A673 (cell line): ENCODE data around the gene RFTN1. TPM values are rescaled to one million over a fixed set of nuclear protein-coding genes. Genes with fewer than 3 reads are reported as not detected.

Experiments
- BruUV-seq: library from RNA; stranded (reverse); fragments of 400-500 nt; replicated peaks from 2 replicates; lab custom pipeline; 2021; lab: Mats Ljungman, UMichigan
- CTCF ChIA-PET: fragments of 300-600 bp; sonication (Branson Sonifier 250); formaldehyde crosslinking; loops from one replicate; lab custom pipeline; 2022; ENCODE audit warnings: antibody characterized with exemption; lab: Charles Lee
- POLR2A ChIA-PET: fragments of 300-600 bp; sonication (Branson Sonifier 250); formaldehyde crosslinking; loops from one replicate; lab custom pipeline; 2022; ENCODE audit warnings: antibody characterized with exemption; ENCODE audit not compliant: low non-redundant PET; lab: Charles Lee
- DNase-seq: peaks from one replicate; pipeline ENCODE4 v3.0.0-alpha.2; 2015; ENCODE audit warnings: low spot score
- H3K27ac ChIP-seq: fragments of 200-600 bp; sonication (generic); 2 replicates; pipeline ENCODE4 v1.5.1; 2016; ENCODE audit warnings: mixed run types, low read depth, mild to moderate bottlenecking, mixed read lengths, antibody characterized with exemption, low read length; ENCODE audit not compliant: poor library complexity, severe bottlenecking
- H3K27me3 ChIP-seq: fragments of 200-600 bp; sonication (generic); replicated peaks from 2 replicates; pipeline ENCODE4 v1.6.1; 2017; ENCODE audit warnings: mixed run types, low read depth, mild to moderate bottlenecking, mixed read lengths, antibody characterized with exemption, low read length; ENCODE audit not compliant: insufficient read depth, poor library complexity
- H3K36me3 ChIP-seq: fragments of 200-600 bp; sonication (generic); 2 replicates; pipeline ENCODE4 v1.6.1; 2016; ENCODE audit warnings: mixed run types, mild to moderate bottlenecking, mixed read lengths, antibody characterized with exemption, low read length; ENCODE audit not compliant: insufficient read depth, poor library complexity, severe bottlenecking
- H3K4me1 ChIP-seq: fragments of 200-600 bp; sonication (generic); 2 replicates; pipeline ENCODE4 v1.6.1; 2017; ENCODE audit warnings: mixed run types, mild to moderate bottlenecking, mixed read lengths, antibody characterized with exemption, low read length; ENCODE audit not compliant: insufficient read depth, poor library complexity, severe bottlenecking
- H3K4me3 ChIP-seq: fragments of 200-600 bp; sonication (generic); 2 replicates; pipeline ENCODE4 v1.5.1; 2016; ENCODE audit warnings: low read depth, mixed run types, mild to moderate bottlenecking, mixed read lengths, low read length; ENCODE audit not compliant: poor library complexity, severe bottlenecking
- H3K9me3 ChIP-seq: fragments of 200-600 bp; sonication (generic); 2 replicates; pipeline ENCODE4 v1.6.1; 2016; ENCODE audit warnings: mixed run types, low read depth, mild to moderate bottlenecking, mixed read lengths, antibody characterized with exemption, low read length; ENCODE audit not compliant: poor library complexity, severe bottlenecking
- EZH2 ChIP-seq: fragments of 200-600 bp; sonication (generic); IDR thresholded peaks from 2 replicates; pipeline ENCODE4 v1.6.1; 2017; ENCODE audit warnings: borderline replicate concordance, low read depth, mild to moderate bottlenecking, mixed read lengths, antibody characterized with exemption, low read length; ENCODE audit not compliant: poor library complexity, severe bottlenecking
- intact Hi-C: fragments of 100-400 bp; cut with micrococcal nuclease; formaldehyde crosslinking; loops from one replicate; pipeline ENCODE4 v1.10.0; 2022; ENCODE audit not compliant: unreplicated experiment
- total RNA-seq: library from RNA; stranded (reverse); gene quantifications from 2 replicates; pipeline ENCODE4 v1.2.3, GENCODE V29; 2021
- TF ChIP-seq, protein P1 (sequence below): fragments of 300-800, 200-600 bp; sonication (generic); conservative IDR thresholded peaks from 2 replicates; pipeline ENCODE4 v1.5.1; 2017; ENCODE audit warnings: low read depth, mild to moderate bottlenecking, antibody characterized with exemption, low read length, moderate library complexity, mixed read lengths

The RFTN1 gene
- total RNA-seq, 1 experiment from 2014 or later: 0.60 TPM

DNA sequence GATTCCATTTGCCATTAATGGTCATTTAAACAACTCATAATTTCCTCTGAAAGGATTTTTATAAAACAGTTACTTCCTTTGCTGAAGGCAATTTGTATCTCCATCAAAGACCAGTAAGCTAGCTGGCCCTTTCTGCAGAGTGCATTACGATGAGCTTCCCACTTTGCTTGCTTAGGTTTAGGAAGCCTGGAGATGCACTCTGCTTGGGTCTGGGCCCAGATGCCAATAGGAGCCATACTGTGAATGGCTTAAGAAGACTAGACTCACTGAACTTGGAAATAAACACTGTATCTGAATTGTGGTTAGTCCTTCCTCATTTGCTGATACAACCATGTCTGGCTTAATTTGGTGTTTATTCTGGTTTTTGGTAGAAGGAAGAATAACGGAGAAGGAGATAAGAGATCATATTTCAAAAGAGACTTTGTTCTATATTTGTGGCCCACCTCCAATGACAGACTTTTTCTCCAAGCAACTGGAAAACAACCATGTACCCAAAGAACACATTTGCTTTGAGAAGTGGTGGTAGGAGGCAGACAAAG is 210.4 kb downstream of the RFTN1 start:
- intact Hi-C loops: no loop called here
- Histone ChIP-seq H3K4me1 (no peaks in the 10 kb centered on the region), H3K27ac (no peak overlapping the region), H3K4me3 (no peak overlapping the region), H3K36me3 (no peaks in the 10 kb centered on the region), H3K9me3 (no peaks in the 10 kb centered on the region), H3K27me3 (no peaks in the 10 kb centered on the region)
- no peak for DNase-seq
- ChIA-PET CTCF (no interaction called here), POLR2A (no interaction called here)
- no TSS peak for BruUV-seq
- TF ChIP-seq, protein P1, sequence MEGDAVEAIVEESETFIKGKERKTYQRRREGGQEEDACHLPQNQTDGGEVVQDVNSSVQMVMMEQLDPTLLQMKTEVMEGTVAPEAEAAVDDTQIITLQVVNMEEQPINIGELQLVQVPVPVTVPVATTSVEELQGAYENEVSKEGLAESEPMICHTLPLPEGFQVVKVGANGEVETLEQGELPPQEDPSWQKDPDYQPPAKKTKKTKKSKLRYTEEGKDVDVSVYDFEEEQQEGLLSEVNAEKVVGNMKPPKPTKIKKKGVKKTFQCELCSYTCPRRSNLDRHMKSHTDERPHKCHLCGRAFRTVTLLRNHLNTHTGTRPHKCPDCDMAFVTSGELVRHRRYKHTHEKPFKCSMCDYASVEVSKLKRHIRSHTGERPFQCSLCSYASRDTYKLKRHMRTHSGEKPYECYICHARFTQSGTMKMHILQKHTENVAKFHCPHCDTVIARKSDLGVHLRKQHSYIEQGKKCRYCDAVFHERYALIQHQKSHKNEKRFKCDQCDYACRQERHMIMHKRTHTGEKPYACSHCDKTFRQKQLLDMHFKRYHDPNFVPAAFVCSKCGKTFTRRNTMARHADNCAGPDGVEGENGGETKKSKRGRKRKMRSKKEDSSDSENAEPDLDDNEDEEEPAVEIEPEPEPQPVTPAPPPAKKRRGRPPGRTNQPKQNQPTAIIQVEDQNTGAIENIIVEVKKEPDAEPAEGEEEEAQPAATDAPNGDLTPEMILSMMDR: no peak
- no peak for TF ChIP-seq EZH2

DNA sequence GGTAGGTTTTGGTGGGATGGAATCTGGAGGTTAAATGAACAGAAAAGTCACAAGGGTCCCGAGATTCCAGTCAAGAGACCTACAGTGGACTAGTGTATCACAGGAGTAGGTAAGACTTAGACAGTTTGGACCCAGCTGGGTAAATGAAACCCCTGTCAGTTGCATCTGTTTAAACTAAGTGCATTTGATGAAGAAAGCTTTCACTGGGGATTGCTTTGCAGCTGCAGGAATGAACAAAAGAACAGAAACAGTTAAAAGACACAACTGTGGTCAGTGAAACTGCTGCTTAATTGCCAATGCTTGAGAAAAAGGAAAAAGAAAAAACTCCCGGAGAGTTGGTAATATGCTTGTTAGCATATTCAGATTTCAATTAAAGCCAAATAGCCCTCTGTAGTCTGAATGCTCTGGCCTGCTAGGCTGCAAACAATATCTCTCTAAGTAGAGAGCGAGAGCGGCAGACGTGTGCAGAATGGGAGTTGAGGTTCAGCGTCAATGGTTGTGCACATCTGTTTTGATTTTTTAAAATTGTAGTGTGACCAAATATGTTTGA is 211.3 kb downstream of the RFTN1 start:
- Histone ChIP-seq H3K4me1 (no peaks in the 10 kb centered on the region), H3K36me3 (peaks cover 5% of the 10 kb centered on the region), H3K4me3 (no peak overlapping the region), H3K9me3 (no peaks in the 10 kb centered on the region), H3K27me3 (no peaks in the 10 kb centered on the region), H3K27ac (no peak overlapping the region)
- TF ChIP-seq EZH2: no peak
- TF ChIP-seq, protein P1: no peak
- BruUV-seq: no TSS peak
- no peak for DNase-seq
- CTCF ChIA-PET: no interaction called here
- POLR2A ChIA-PET: no interaction called here
- intact Hi-C loops: no loop called here

DNA sequence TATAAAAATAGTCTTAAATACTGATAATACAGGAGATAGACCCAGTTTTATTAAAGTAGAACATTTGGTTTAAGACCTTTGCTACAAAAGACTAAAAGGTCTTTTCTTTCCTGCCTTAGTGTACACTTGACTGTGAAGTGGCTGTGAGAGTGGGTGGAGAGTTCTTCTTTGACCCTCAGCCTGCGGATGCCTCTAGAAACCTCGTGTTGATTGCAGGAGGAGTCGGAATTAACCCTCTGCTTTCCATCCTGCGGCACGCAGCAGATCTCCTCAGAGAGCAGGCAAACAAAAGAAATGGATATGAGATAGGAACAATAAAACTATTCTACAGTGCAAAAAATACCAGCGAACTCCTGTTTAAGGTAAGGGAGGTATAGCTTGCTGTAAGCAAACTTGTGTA is 212.0 kb downstream of the RFTN1 start:
- BruUV-seq: no TSS peak
- TF ChIP-seq EZH2: no peak
- TF ChIP-seq, protein P1: no peak
- ChIA-PET POLR2A (no interaction called here), CTCF (no interaction called here)
- H3K27me3 ChIP-seq: no peaks in the 10 kb centered on the region
- intact Hi-C loops: no loop called here
- H3K27ac ChIP-seq: no peak overlapping the region
- H3K4me3 ChIP-seq: no peak overlapping the region
- H3K9me3 ChIP-seq: no peaks in the 10 kb centered on the region
- no peaks in the 10 kb centered on the region for H3K4me1 ChIP-seq
- no peak for DNase-seq
- H3K36me3 ChIP-seq: peaks cover 11% of the 10 kb centered on the region
